Mesothelial cell of epicardium (in vitro differentiated cells): ENCODE results near the gene TLE3. TPM values are rescaled to one million over a fixed set of nuclear protein-coding genes. Genes with fewer than 3 reads are reported as not detected.

ENCODE experiments used
- DNase-seq, 2 experiments: peaks; one replicate each; pipeline ENCODE4 v3.0.0; 2021; ENCODE audit warnings: low spot score in 2 of 2; ENCODE audit not compliant: unreplicated experiment in 2 of 2
- H3K27ac Mint-ChIP-seq: 2 replicates; pipeline ENCODE4 v1.8.0; 2021; ENCODE audit warnings: mixed read lengths
- H3K27me3 Mint-ChIP-seq: 2 replicates; pipeline ENCODE4 v1.8.0; 2021; ENCODE audit warnings: low read depth, mixed read lengths
- H3K36me3 Mint-ChIP-seq: 2 replicates; pipeline ENCODE4 v1.8.0; 2021; ENCODE audit warnings: mixed read lengths
- H3K4me1 Mint-ChIP-seq: 2 replicates; pipeline ENCODE4 v1.8.0; 2021; ENCODE audit warnings: mixed read lengths
- H3K4me3 Mint-ChIP-seq: 2 replicates; pipeline ENCODE4 v1.8.0; 2021; ENCODE audit warnings: mild to moderate bottlenecking, moderate library complexity, mixed read lengths
- H3K9me3 Mint-ChIP-seq: 2 replicates; pipeline ENCODE4 v1.8.0; 2021; ENCODE audit warnings: mixed read lengths
- total RNA-seq: library from RNA; stranded (reverse); gene quantifications from 3 replicates; pipeline ENCODE4 v1.2.1, GENCODE V29; 2021
- TF ChIP-seq, protein P1 (sequence below): fragments of 200-600 bp; sonication (generic); IDR thresholded peaks from one replicate; pipeline ENCODE4 v1.5.0; 2021; ENCODE audit warnings: antibody characterized with exemption; ENCODE audit not compliant: unreplicated experiment

Gene TLE3
- total RNA-seq, 1 donor from 2014 or later: 165 TPM

- peaks cover 31% of the 10 kb centered on the region for H3K27me3 Mint-ChIP-seq
- H3K4me1 Mint-ChIP-seq: peaks cover 5% of the 10 kb centered on the region
- no peaks in the 10 kb centered on the region for H3K9me3 Mint-ChIP-seq
- H3K4me3 Mint-ChIP-seq: no peak overlapping the region
- DNase-seq: no peak
- TF ChIP-seq, protein P1, sequence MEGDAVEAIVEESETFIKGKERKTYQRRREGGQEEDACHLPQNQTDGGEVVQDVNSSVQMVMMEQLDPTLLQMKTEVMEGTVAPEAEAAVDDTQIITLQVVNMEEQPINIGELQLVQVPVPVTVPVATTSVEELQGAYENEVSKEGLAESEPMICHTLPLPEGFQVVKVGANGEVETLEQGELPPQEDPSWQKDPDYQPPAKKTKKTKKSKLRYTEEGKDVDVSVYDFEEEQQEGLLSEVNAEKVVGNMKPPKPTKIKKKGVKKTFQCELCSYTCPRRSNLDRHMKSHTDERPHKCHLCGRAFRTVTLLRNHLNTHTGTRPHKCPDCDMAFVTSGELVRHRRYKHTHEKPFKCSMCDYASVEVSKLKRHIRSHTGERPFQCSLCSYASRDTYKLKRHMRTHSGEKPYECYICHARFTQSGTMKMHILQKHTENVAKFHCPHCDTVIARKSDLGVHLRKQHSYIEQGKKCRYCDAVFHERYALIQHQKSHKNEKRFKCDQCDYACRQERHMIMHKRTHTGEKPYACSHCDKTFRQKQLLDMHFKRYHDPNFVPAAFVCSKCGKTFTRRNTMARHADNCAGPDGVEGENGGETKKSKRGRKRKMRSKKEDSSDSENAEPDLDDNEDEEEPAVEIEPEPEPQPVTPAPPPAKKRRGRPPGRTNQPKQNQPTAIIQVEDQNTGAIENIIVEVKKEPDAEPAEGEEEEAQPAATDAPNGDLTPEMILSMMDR: no peak
- H3K27ac Mint-ChIP-seq: no peak overlapping the region
- peaks cover 4% of the 10 kb centered on the region for H3K36me3 Mint-ChIP-seq
These were observed 57.8 kb downstream of the TLE3 start for GRCh38 chr15:70039917-70040316.

GRCh38 chr15:70038730-70039392 lies 58.9 kb downstream of the TLE3 start:
- Mint-ChIP-seq H3K4me3 (no peak overlapping the region), H3K4me1 (peaks cover 14% of the 10 kb centered on the region), H3K27me3 (peaks cover 42% of the 10 kb centered on the region), H3K9me3 (no peaks in the 10 kb centered on the region), H3K36me3 (peaks cover 2% of the 10 kb centered on the region), H3K27ac (no peak overlapping the region)
- DNase-seq: no peak
- TF ChIP-seq, protein P1: no peak

- no peaks in the 10 kb centered on the region for H3K9me3 Mint-ChIP-seq
- no peaks in the 10 kb centered on the region for H3K36me3 Mint-ChIP-seq
- H3K27ac Mint-ChIP-seq: no peak overlapping the region
- TF ChIP-seq, protein P1: no peak
- peaks cover 47% of the 10 kb centered on the region for H3K27me3 Mint-ChIP-seq
- DNase-seq: no peak
- H3K4me3 Mint-ChIP-seq: no peak overlapping the region
- H3K4me1 Mint-ChIP-seq: peaks cover 21% of the 10 kb centered on the region
These were observed 60.5 kb downstream of the TLE3 start for GRCh38 chr15:70037292-70037640.

GRCh38 chr15:70036585-70037291 lies 61.0 kb downstream of the TLE3 start:
- Mint-ChIP-seq H3K9me3 (no peaks in the 10 kb centered on the region), H3K27me3 (peaks cover 50% of the 10 kb centered on the region), H3K36me3 (no peaks in the 10 kb centered on the region), H3K27ac (no peak overlapping the region), H3K4me1 (peaks cover 21% of the 10 kb centered on the region), H3K4me3 (no peak overlapping the region)
- no peak for DNase-seq
- TF ChIP-seq, protein P1: no peak

GRCh38 chr15:70035719-70036077 lies 62.0 kb downstream of the TLE3 start:
- Mint-ChIP-seq H3K27ac (no peak overlapping the region), H3K4me3 (no peak overlapping the region), H3K36me3 (no peaks in the 10 kb centered on the region), H3K27me3 (peaks cover 60% of the 10 kb centered on the region), H3K4me1 (peaks cover 21% of the 10 kb centered on the region), H3K9me3 (no peaks in the 10 kb centered on the region)
- no peak for DNase-seq
- TF ChIP-seq, protein P1: no peak
